DMS 273 treated with DMSO at 0.1 percent for 48 hours (cell line): ENCODE measurements around the gene UBE2K.
"Not testable (repeated sequence)": the region's sequence is repeated elsewhere in the genome, so short reads cannot be mapped to it uniquely, and the experiment has no call there.

Experiments used
- DNase-seq: peaks from one replicate; lab custom pipeline; 2025; lab: John Stamatoyannopoulos, UW

The UBE2K gene

GRCh38 chr4:39808231-39808749 is 110.4 kb downstream of the UBE2K start:
- no peak for DNase-seq

GRCh38 chr4:39812500-39812899 is 114.6 kb downstream of the UBE2K start:
- no peak for DNase-seq

DNA sequence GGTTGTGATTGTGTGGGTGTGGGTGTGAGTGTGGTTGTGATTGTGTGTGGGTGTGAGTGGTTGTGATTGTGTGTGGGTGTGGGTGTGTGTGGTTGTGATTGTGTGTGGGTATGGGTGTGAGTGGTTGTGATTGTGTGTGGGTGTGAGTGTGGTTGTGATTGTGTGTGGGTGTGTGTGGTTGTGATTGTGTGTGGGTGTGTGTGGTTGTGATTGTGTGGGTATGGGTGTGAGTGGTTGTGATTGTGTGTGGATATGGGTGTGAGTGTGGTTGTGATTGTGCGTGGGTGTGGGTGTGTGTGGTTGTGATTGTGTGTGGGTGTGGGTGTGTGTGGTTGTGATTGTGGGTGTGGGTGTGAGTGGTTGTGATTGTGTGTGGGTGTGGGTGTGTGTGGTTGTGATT is 115.1 kb downstream of the UBE2K start:
- not testable (repeated sequence) for DNase-seq

DNA sequence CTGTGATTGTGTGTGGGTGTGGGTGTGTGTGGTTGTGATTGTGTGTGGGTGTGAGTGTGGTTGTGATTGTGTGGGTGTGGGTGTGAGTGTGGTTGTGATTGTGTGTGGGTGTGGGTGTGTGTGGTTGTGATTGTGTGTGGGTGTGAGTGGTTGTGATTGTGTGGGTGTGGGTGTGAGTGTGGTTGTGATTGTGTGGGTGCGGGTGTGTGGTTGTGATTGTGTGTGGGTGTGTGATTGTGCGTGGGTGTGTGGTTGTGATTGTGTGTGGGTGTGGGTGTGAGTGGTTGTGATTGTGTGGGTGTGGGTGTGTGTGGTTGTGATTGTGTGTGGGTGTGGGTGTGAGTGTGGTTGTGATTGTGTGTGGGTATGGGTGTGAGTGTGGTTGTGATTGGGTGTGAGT is 115.8 kb downstream of the UBE2K start:
- not testable (repeated sequence) for DNase-seq

GRCh38 chr4:39814403-39815185 is 116.7 kb downstream of the UBE2K start:
- no peak for DNase-seq

- no peak for DNase-seq
These were observed 120.7 kb downstream of the UBE2K start for GRCh38 chr4:39818646-39819045.

GRCh38 chr4:39820186-39820585 is 122.2 kb downstream of the UBE2K start:
- DNase-seq = no peak

DNA sequence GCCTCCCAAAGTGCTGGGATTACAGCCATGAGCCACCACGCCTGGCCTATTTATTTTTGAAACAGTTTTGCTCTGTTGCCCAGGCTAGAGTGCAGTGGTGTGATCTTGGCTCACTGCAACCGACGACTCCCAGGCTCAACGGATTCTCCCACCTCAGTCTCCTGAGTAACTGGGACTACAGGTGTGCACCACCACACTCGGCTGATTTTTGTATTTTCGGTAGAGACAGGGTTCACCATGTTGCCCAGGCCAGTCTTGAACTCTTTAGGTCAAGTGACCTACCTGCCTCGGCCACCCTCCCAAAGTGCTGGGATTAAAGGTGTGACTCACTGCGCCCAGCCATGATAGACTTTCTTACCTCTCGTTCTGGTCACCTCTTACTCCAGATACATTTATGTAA is 124.0 kb downstream of the UBE2K start:
- DNase-seq = no peak

GRCh38 chr4:39822662-39823061 is 124.7 kb downstream of the UBE2K start:
- DNase-seq = no peak

- DNase-seq = no peak
These were observed 125.3 kb downstream of the UBE2K start for GRCh38 chr4:39823191-39823590.

DNA sequence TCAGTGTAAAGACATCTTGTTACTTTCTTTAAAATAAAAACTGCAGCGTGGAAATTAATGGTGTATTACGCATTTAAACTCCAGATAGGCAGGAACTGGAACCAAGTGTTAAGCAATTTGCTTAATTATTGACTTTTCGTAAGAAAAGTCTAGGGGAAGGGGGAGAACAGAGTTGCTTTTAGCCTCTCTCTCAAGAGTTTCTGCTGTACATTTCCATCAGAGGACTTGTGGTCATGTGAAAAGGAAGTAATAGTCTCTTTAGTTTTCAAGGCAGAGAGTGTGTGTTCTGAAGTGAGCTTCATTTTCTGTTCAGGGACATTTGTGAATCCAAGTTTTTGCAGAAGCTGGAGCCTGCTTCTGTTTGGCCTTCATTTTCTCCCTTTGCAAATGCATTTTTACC is 127.2 kb downstream of the UBE2K start:
- DNase-seq = no peak

GRCh38 chr4:39825741-39826231 is 127.8 kb downstream of the UBE2K start:
- DNase-seq = no peak
